Osteoblast (primary cell): Measurements from ENCODE around the gene FCRL6. TPM values are rescaled to one million over a fixed set of nuclear protein-coding genes. Genes with fewer than 3 reads are reported as not detected.

Source experiments
- DNase-seq: peaks from one replicate; pipeline ENCODE4 v3.0.0; 2011; ENCODE audit warnings: low spot score, mixed read lengths; ENCODE audit not compliant: insufficient read length; ENCODE audit errors: missing footprints
- H2AFZ ChIP-seq: 2 replicates; pipeline ENCODE4 v1.6.0; 2011; ENCODE audit warnings: mild to moderate bottlenecking, low read length
- H3K27ac ChIP-seq: 2 replicates; pipeline ENCODE4 v1.5.1; 2011; ENCODE audit warnings: mild to moderate bottlenecking, low read depth, low read length, moderate library complexity
- H3K27me3 ChIP-seq: 2 replicates; pipeline ENCODE4 v1.6.0; 2012; ENCODE audit warnings: mild to moderate bottlenecking, control low read depth, inconsistent platforms, low read length, moderate library complexity; ENCODE audit not compliant: insufficient read depth
- H3K36me3 ChIP-seq: 2 replicates; pipeline ENCODE4 v1.5.1; 2011; ENCODE audit warnings: mild to moderate bottlenecking, low read length, control low read depth, moderate library complexity; ENCODE audit not compliant: insufficient read depth
- H3K4me1 ChIP-seq: 2 replicates; pipeline ENCODE4 v1.5.1; 2011; ENCODE audit warnings: mild to moderate bottlenecking, low read length, control low read depth, moderate library complexity; ENCODE audit not compliant: insufficient read depth
- H3K4me2 ChIP-seq: 2 replicates; pipeline ENCODE4 v1.6.0; 2011; ENCODE audit warnings: mild to moderate bottlenecking, low read length; ENCODE audit not compliant: insufficient read depth
- H3K4me3 ChIP-seq: fragments of 200-600 bp; sonication (generic); 3 replicates; pipeline ENCODE4 v1.5.1; 2012; ENCODE audit warnings: mild to moderate bottlenecking, low read length, inconsistent platforms; ENCODE audit not compliant: insufficient read depth
- H3K79me2 ChIP-seq: 2 replicates; pipeline ENCODE4 v1.6.0; 2012; ENCODE audit warnings: mild to moderate bottlenecking, low read length, control low read depth, inconsistent platforms; ENCODE audit not compliant: insufficient read depth
- H3K9me3 ChIP-seq: 2 replicates; pipeline ENCODE4 v1.5.1; 2011; ENCODE audit warnings: low read depth, low read length, control low read depth
- H4K20me1 ChIP-seq: 2 replicates; pipeline ENCODE4 v1.6.0; 2012; ENCODE audit warnings: mild to moderate bottlenecking, low read length, control low read depth; ENCODE audit not compliant: insufficient read depth
- total RNA-seq: library from RNA; depleted of rRNA; stranded (reverse); fragments of >200 nt; gene quantifications from 2 replicates; pipeline ENCODE4 v1.2.3, GENCODE V29; 2012
- TF ChIP-seq, protein P1 (sequence below): IDR thresholded peaks from 2 replicates; pipeline ENCODE4 v1.5.1; 2011; ENCODE audit warnings: mild to moderate bottlenecking, low read depth, low read length, moderate library complexity; ENCODE audit errors: extremely low read depth

The FCRL6 gene
- total RNA-seq, 1 donor: not detected

DNA sequence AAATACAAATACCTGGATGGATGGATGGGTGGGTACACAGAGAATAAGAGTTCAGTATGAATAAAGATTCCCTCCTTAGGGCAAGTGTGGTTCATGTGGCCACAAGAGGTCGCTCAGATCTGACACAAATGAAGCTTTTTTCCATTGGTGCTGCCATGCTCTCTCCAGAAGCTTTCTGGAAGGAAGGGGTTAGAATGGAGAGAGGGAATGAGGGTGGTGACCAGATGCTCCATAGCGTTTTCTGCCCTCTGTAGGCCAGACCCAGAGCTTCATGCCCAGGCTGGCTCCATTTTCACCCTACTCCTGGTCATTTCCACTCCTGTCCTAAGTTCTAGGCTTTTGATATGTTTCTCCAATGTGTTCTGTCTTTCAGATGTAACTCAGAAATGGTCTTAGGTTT lies 3.3 kb upstream of the FCRL6 start:
- Histone ChIP-seq H3K4me2 (no peak overlapping the region), H2AFZ (peak overlapping the region; percentile 40), H3K79me2 (no peaks in the 10 kb centered on the region), H3K4me1 (peaks cover 5% of the 10 kb centered on the region), H4K20me1 (no peaks in the 10 kb centered on the region), H3K36me3 (no peaks in the 10 kb centered on the region), H3K27me3 (peaks cover 14% of the 10 kb centered on the region), H3K9me3 (no peaks in the 10 kb centered on the region), H3K27ac (no peak overlapping the region), H3K4me3 (no peak overlapping the region)
- TF ChIP-seq, protein P1, sequence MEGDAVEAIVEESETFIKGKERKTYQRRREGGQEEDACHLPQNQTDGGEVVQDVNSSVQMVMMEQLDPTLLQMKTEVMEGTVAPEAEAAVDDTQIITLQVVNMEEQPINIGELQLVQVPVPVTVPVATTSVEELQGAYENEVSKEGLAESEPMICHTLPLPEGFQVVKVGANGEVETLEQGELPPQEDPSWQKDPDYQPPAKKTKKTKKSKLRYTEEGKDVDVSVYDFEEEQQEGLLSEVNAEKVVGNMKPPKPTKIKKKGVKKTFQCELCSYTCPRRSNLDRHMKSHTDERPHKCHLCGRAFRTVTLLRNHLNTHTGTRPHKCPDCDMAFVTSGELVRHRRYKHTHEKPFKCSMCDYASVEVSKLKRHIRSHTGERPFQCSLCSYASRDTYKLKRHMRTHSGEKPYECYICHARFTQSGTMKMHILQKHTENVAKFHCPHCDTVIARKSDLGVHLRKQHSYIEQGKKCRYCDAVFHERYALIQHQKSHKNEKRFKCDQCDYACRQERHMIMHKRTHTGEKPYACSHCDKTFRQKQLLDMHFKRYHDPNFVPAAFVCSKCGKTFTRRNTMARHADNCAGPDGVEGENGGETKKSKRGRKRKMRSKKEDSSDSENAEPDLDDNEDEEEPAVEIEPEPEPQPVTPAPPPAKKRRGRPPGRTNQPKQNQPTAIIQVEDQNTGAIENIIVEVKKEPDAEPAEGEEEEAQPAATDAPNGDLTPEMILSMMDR: peak; percentile 93
- DNase-seq: peak; percentile 89

- H3K27me3 ChIP-seq: peaks cover 11% of the 10 kb centered on the region
- no peak overlapping the region for H3K4me3 ChIP-seq
- no peaks in the 10 kb centered on the region for H3K36me3 ChIP-seq
- H2AFZ ChIP-seq: peak overlapping the region; percentile 40
- H3K9me3 ChIP-seq: no peaks in the 10 kb centered on the region
- no peaks in the 10 kb centered on the region for H3K79me2 ChIP-seq
- TF ChIP-seq, protein P1: no peak
- no peak overlapping the region for H3K4me2 ChIP-seq
- peak; percentile 4 for DNase-seq
- no peaks in the 10 kb centered on the region for H4K20me1 ChIP-seq
- H3K4me1 ChIP-seq: peaks cover 5% of the 10 kb centered on the region
- H3K27ac ChIP-seq: no peak overlapping the region
Observed at GRCh38 chr1:159799446-159799985, 2.6 kb upstream of the FCRL6 start.

DNA sequence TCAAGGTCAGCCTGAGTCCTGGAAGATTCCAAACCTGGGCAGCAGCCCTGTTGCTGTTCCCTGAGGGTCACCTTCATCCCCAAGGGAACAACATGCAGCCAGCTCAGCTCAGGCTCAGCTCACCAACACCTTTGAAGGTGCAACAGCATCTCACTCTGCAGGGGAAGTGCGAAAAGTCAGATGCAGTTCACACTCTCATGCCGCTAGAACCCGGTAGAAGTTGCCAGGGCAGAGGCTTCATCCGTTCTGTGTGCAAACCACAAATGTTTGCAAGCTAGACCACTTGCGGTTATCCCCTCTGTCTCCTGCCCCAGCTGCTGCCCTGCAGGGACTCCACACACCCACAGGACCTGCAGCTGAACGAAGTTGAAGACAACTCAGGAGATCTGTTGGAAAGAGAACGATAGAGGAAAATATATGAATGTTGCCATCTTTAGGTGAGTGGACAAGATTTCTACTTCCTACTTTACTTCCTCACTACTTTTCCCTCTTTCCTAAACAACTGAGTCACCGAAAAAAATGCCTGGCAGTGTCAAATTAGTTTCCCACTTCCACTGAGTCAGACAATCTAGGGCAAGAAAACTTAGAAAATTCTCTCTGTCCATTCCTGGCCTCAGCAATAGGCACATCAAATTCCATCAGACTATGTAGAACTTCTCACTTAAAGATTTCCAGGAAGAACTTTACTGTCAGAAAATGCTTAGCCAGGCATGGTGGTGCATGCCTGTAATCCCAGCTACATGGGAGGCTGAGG lies 1.8 kb upstream of the FCRL6 start:
- Histone ChIP-seq H3K4me2 (no peak overlapping the region), H3K36me3 (no peaks in the 10 kb centered on the region), H3K79me2 (no peaks in the 10 kb centered on the region), H2AFZ (no peak overlapping the region), H4K20me1 (no peaks in the 10 kb centered on the region), H3K27me3 (peaks cover 8% of the 10 kb centered on the region), H3K9me3 (no peaks in the 10 kb centered on the region), H3K4me3 (no peak overlapping the region), H3K27ac (no peak overlapping the region), H3K4me1 (peaks cover 5% of the 10 kb centered on the region)
- TF ChIP-seq, protein P1: no peak
- DNase-seq: peak; percentile 21

DNA sequence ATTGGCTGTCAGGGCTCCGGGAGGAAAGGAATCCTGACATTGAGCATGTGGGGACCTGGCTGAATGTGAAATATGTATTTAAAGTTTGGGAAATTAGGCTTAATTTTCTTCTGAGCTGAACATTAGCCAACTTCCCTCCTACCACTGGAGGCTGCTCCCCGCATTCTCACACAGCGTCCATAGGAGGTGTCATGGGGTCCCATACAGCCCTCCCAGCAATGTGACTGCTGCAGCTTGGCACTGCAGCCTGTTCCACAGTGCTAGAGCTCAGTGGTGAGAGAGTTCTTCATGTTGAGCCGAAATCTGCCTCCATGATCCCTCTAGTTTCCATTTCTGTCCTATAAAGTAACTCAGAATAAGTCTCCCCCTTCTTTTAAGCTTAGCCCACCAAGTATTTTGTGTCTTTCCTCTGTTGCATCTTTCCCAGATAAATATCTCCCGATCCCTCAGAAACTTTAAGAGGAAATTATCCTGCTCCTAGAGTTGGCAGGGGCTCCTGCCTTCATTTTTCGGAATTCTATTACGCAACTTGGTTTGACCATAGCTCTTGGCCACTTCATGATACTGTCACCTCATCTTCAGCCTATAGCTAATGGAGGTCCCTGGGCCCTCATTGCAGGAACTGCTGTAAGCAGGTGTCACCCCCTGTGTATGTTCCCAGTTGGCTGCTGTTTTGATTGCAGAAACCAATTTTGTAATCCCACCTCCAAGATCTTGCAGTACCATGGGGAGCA lies 2.0 kb downstream of the FCRL6 start:
- TF ChIP-seq, protein P1: no peak
- Histone ChIP-seq H3K27me3 (no peaks in the 10 kb centered on the region), H3K79me2 (no peaks in the 10 kb centered on the region)

More for the DNA sequence above, 2.0 kb downstream of the FCRL6 start:
- Histone ChIP-seq H4K20me1 (no peaks in the 10 kb centered on the region), H3K9me3 (no peaks in the 10 kb centered on the region), H3K4me1 (peaks cover 4% of the 10 kb centered on the region), H3K36me3 (no peaks in the 10 kb centered on the region), H3K4me3 (no peak overlapping the region), H3K4me2 (no peak overlapping the region), H3K27ac (no peak overlapping the region), H2AFZ (no peak overlapping the region)
- DNase-seq: no peak
